ENCODE results near the gene AATK. TPM values are rescaled to one million over a fixed set of nuclear protein-coding genes. Genes with fewer than 3 reads are reported as not detected.

AATK gene
- total and polyA plus RNA-seq, 12 donors: 0.73 to 23.3 (median 9.9) TPM

DNA sequence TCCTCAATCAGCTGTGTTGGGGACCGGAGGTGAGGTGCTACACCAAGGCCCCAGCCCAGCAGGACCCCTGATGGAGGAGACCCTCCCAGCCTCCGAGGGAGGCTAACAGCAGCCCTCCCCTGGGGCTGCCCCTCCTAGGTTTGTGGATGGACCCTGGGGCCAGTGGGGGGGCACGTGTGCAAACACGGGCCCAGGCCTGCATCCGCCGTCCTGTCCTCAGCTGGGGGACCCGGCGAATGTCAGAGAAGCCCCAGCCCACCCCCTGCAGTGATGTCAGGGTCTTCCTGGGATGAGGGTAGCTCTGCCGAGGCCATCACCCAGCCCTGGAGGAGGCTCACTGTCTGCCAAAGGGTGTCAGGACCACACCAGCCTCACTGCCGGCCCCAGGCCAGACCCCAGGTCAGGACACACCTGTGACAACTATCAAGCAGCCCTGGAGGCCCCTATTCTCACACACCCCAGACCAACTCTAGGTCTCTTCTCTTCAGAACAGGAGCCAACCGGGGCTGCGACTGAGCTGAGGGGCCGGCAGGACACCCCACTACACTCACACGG, 30.0 kb upstream of the AATK start:
- Histone ChIP-seq H3K4me1 (replicated peaks in 1 of 2) (no peaks in the 10 kb centered on the region), H3K27me3 (no peaks in the 10 kb centered on the region), H3K36me3 (replicated peaks in 1 of 2) (no peaks in the 10 kb centered on the region), H3K9me3 (replicated peaks in 1 of 3) (no peaks in the 10 kb centered on the region), H3K27ac (no peak overlapping the region), H3K4me3 (no peak overlapping the region)
- TF ChIP-seq, protein P1, sequence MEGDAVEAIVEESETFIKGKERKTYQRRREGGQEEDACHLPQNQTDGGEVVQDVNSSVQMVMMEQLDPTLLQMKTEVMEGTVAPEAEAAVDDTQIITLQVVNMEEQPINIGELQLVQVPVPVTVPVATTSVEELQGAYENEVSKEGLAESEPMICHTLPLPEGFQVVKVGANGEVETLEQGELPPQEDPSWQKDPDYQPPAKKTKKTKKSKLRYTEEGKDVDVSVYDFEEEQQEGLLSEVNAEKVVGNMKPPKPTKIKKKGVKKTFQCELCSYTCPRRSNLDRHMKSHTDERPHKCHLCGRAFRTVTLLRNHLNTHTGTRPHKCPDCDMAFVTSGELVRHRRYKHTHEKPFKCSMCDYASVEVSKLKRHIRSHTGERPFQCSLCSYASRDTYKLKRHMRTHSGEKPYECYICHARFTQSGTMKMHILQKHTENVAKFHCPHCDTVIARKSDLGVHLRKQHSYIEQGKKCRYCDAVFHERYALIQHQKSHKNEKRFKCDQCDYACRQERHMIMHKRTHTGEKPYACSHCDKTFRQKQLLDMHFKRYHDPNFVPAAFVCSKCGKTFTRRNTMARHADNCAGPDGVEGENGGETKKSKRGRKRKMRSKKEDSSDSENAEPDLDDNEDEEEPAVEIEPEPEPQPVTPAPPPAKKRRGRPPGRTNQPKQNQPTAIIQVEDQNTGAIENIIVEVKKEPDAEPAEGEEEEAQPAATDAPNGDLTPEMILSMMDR (IDR thresholded peaks at IDR 0.05): no peak
- TF ChIP-seq POLR2A (IDR thresholded peaks at IDR 0.05): no peak
- intact Hi-C loops (cut with DNase I): loop anchor here in 1 of 2 donors (5.0 kb wide), 1 partner anchor 54 kb away; no protein-coding TSS in a partner anchor
- WGBS, 4 donors: 93 to 98% (median 95%) methylated on average over 4 to 14 of the region's 14 CpGs
- no peak for DNase-seq

DNA sequence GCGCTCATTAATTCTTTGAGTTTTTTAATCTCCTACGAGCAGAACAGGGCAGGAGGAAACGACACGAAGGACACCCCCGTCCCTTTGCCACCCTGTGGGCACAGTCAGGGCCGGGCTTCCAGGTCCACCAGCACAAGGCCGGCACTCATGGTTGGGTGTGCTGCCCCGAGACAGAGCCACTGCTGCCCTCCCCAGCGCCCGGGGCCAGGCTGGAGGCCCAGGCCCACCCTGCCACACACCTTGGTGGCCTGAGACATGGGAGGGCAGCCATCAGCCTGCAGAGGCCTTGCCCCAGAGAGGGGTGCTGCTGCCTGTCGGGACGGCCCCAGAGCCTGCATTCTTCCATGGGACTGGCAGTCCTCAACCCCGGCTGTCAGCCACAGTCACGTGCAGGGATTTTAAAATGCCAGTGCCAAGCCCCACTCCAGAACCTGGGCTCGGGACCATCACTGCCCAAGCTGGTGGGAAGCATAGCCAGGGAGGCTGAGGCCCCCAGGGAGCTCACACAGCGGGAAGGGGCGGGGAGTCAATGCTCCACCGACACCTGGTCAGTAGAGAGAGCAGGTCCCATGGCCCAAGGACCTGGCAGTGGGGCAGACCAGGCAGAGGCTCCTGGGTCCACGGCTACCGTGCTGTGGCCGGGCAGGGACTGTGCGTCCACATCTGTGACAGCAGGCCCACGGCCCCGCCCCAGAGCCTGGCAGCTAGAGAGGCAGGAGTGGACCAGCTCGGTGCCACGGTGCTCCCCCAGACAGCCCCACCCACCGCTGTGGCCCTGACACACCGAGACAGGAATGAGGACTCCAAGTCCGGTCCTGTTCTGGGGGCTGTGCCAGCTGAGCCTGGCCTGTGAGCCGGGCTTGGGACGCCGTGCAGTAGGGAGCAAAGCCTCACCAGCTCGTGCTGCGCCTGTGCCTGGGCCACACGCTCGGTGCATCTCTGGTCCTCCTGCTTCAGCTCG, 29.2 kb upstream of the AATK start:
- Histone ChIP-seq H3K4me1 (replicated peaks in 1 of 2) (no peaks in the 10 kb centered on the region), H3K9me3 (replicated peaks in 1 of 3) (no peaks in the 10 kb centered on the region), H3K4me3 (no peak overlapping the region), H3K36me3 (replicated peaks in 1 of 2) (no peaks in the 10 kb centered on the region), H3K27ac (no peak overlapping the region), H3K27me3 (no peaks in the 10 kb centered on the region)
- no peak for DNase-seq
- TF ChIP-seq, protein P1 (IDR thresholded peaks at IDR 0.05): no peak
- no peak for TF ChIP-seq POLR2A (IDR thresholded peaks at IDR 0.05)
- 93 to 99% (median 95%) methylated on average over 15 to 37 of the region's 37 CpGs for WGBS, 4 donors
- intact Hi-C loops (cut with DNase I): loop anchor here in 1 of 2 donors (5.0 kb wide), 1 partner anchor 53 kb away; no protein-coding TSS in a partner anchor

DNA sequence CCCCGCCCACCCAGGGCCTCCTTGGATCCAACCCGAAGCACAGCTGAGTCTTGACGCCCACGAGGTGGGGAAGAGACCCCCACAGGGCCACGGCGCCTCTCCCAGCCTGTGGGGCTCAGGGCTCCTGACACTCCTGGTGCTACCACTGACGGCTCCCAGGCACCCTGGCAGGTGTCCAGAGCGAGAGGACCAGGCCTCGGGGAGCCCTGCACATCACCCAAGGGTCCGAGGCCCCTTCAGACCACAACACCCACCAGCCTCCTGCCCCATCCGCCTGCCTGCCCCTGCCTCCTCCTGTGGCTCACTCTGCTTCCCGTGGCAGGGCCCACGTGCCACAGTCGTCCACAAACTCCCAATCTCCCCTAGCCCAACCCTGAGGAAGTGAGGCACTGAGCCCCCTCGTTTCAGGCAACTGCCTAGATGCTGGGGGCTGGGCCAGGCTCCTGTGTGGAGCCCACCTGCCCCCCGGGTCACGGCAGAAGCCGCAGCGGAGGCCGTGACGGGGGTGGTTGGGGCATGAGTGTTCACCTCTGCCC, 28.3 kb upstream of the AATK start:
- DNase-seq: no peak
- Histone ChIP-seq H3K27me3 (no peaks in the 10 kb centered on the region), H3K9me3 (replicated peaks in 1 of 3) (no peaks in the 10 kb centered on the region), H3K36me3 (replicated peaks in 1 of 2) (no peaks in the 10 kb centered on the region), H3K4me1 (replicated peaks in 1 of 2) (no peaks in the 10 kb centered on the region), H3K4me3 (no peak overlapping the region), H3K27ac (no peak overlapping the region)
- intact Hi-C loops (cut with DNase I): no loop called here
- TF ChIP-seq, protein P1 (IDR thresholded peaks at IDR 0.05): no peak
- TF ChIP-seq POLR2A (IDR thresholded peaks at IDR 0.05): no peak
- 88 to 100% (median 94%) methylated on average over 6 to 21 of the region's 21 CpGs for WGBS, 4 donors

DNA sequence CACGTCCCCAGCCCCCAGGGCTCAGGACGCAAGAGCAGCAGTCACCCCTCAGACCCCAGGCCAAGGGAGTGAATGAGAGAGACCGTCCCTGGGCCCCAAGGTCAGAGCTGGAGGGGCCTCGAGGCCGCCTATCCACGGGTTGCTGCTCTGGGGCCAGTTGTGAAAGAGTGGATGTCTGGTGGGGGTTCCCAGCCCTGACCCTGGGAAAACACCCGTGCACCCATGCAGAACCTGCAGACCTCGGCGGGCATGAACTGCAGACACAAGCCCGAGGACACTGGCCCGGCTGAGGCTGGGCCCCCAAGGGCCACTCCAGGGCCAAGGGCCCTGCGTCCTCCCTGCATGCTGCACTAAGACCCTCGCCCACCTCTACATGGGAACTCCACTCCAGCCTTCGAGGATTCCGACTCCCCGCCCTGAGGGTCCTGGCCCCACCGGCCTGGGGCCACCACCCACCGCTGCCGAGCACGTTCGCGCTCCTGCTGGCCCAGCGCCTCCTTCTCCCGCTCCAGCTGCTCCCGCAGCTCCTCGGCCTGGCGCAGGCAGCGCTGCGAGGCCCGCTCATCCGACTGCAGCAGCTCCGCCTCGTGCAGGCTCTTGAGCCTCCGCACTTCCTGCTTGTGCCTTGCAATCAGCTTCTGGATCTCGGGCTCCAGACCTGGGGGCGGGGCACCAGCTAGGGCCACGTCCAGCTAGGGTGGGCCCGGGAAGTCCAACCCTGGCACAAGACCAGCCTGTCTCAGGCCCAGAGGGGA, 27.6 kb upstream of the AATK start:
- Histone ChIP-seq H3K27me3 (no peaks in the 10 kb centered on the region), H3K4me3 (no peak overlapping the region), H3K36me3 (replicated peaks in 1 of 2) (no peaks in the 10 kb centered on the region), H3K9me3 (replicated peaks in 1 of 3) (no peaks in the 10 kb centered on the region), H3K27ac (no peak overlapping the region), H3K4me1 (replicated peaks in 1 of 2) (no peaks in the 10 kb centered on the region)
- WGBS, 4 donors: 73 to 94% (median 89%) methylated on average over 25 to 38 of the region's 38 CpGs
- TF ChIP-seq, protein P1 (IDR thresholded peaks at IDR 0.05): no peak
- TF ChIP-seq POLR2A (IDR thresholded peaks at IDR 0.05): no peak
- intact Hi-C loops (cut with DNase I): no loop called here
- DNase-seq: no peak

Measured in adrenal gland (tissue), 12 donors.